Trophoblast cell (in vitro differentiated cells and primary cell): ENCODE data around the gene CETP.
A peak's percentile ranks its signal among the peaks of the same experiment; 100 is the strongest.

Experiments
- DNase-seq, 2 donors: peaks; one replicate each; pipeline ENCODE4 v3.0.0-alpha.2; 2016
- H2AFZ ChIP-seq: 2 replicates; pipeline ENCODE4 v1.6.1; 2013; ENCODE audit warnings: low read length, moderate library complexity, mild to moderate bottlenecking; ENCODE audit not compliant: insufficient read depth, poor library complexity
- H2AK5ac ChIP-seq: 2 replicates; pipeline ENCODE4 v1.6.1; 2013; ENCODE audit warnings: mild to moderate bottlenecking, low read length
- H2BK120ac ChIP-seq: 2 replicates; pipeline ENCODE4 v1.6.1; 2013; ENCODE audit warnings: low read length, mild to moderate bottlenecking, moderate library complexity; ENCODE audit not compliant: insufficient read depth, poor library complexity
- H2BK12ac ChIP-seq: 2 replicates; pipeline ENCODE4 v1.6.1; 2013; ENCODE audit warnings: mild to moderate bottlenecking, low read length, moderate library complexity
- H2BK5ac ChIP-seq: 2 replicates; pipeline ENCODE4 v1.6.1; 2013; ENCODE audit warnings: low read length, low read depth, moderate library complexity, mild to moderate bottlenecking; ENCODE audit not compliant: poor library complexity
- H3K14ac ChIP-seq: 2 replicates; pipeline ENCODE4 v1.6.1; 2013; ENCODE audit warnings: mild to moderate bottlenecking, low read length
- H3K18ac ChIP-seq: 2 replicates; pipeline ENCODE4 v1.6.1; 2013; ENCODE audit warnings: mild to moderate bottlenecking, low read length
- H3K23ac ChIP-seq: 2 replicates; pipeline ENCODE4 v1.6.1; 2013; ENCODE audit warnings: low read length
- H3K27ac ChIP-seq: 2 replicates; pipeline ENCODE4 v1.5.1; 2013; ENCODE audit warnings: low read depth, mild to moderate bottlenecking, inconsistent platforms, low read length, moderate library complexity
- H3K27me3 ChIP-seq: 2 replicates; pipeline ENCODE4 v1.6.1; 2013; ENCODE audit warnings: inconsistent platforms, mild to moderate bottlenecking, low read length, moderate library complexity; ENCODE audit not compliant: insufficient read depth
- H3K36me3 ChIP-seq, 2 experiments: 1 replicate in 1 of 2; 2 replicates in 1 of 2; pipeline ENCODE4 v1.6.1; 2013; ENCODE audit warnings: low read length in 2 of 2, mild to moderate bottlenecking in 2 of 2, moderate library complexity in 1 of 2; ENCODE audit not compliant: insufficient read depth in 2 of 2, control insufficient read depth in 1 of 2
- H3K4ac ChIP-seq: 2 replicates; pipeline ENCODE4 v1.6.1; 2013; ENCODE audit warnings: low read depth, mild to moderate bottlenecking, low read length, moderate library complexity
- H3K4me1 ChIP-seq, 2 experiments: 1 replicate in 1 of 2; 2 replicates in 1 of 2; pipeline ENCODE4 v1.6.1; 2013; ENCODE audit warnings: low read length in 2 of 2, mild to moderate bottlenecking in 2 of 2, moderate library complexity in 1 of 2; ENCODE audit not compliant: insufficient read depth in 2 of 2, control insufficient read depth in 1 of 2
- H3K4me2 ChIP-seq: 2 replicates; pipeline ENCODE4 v1.6.1; 2013; ENCODE audit warnings: inconsistent platforms, mild to moderate bottlenecking, low read length, moderate library complexity
- H3K4me3 ChIP-seq: 2 replicates; pipeline ENCODE4 v1.5.1; 2013; ENCODE audit warnings: mild to moderate bottlenecking, low read depth, low read length, inconsistent platforms
- H3K79me1 ChIP-seq: one replicate; pipeline ENCODE4 v1.6.1; 2013; ENCODE audit warnings: low read length
- H3K79me2 ChIP-seq: 2 replicates; pipeline ENCODE4 v1.6.1; 2013; ENCODE audit warnings: low read length, mild to moderate bottlenecking; ENCODE audit not compliant: control insufficient read depth, insufficient read depth, poor library complexity
- H3K9ac ChIP-seq: 2 replicates; pipeline ENCODE4 v1.6.1; 2013; ENCODE audit warnings: mild to moderate bottlenecking, low read length
- H3K9me3 ChIP-seq: 2 replicates; pipeline ENCODE4 v1.6.1; 2013; ENCODE audit warnings: low read depth, mild to moderate bottlenecking, control low read depth, inconsistent platforms, low read length; ENCODE audit not compliant: insufficient read depth
- H4K12ac ChIP-seq: 2 replicates; pipeline ENCODE4 v1.6.1; 2013; ENCODE audit warnings: low read depth, mild to moderate bottlenecking, low read length, moderate library complexity
- H4K8ac ChIP-seq: 2 replicates; pipeline ENCODE4 v1.6.1; 2013; ENCODE audit warnings: low read depth, mild to moderate bottlenecking, low read length, moderate library complexity
- H4K91ac ChIP-seq: one replicate; pipeline ENCODE4 v1.6.1; 2013; ENCODE audit warnings: low read depth, mild to moderate bottlenecking, low read length, moderate library complexity
- WGBS: extraction: QIAGEN DNeasy Blood & Tissue Kit; methylation state at CpG from one replicate; pipeline ENCODE4 v1.1.7; 2013; ENCODE audit warnings: missing lambda C conversion rate; ENCODE audit not compliant: insufficient read length, insufficient coverage; ENCODE audit errors: extremely low coverage; 5-methylcytosine and 5-hydroxymethylcytosine counted together

Gene CETP

GRCh38 chr16:56921571-56921970 lies 40.2 kb upstream of the CETP start:
- no peaks in the 10 kb centered on the region for H3K36me3 ChIP-seq
- H3K4me2 ChIP-seq: no peak overlapping the region
- H3K23ac ChIP-seq: no peak overlapping the region
- no peaks in the 10 kb centered on the region for H3K9me3 ChIP-seq
- H4K12ac ChIP-seq: no peak overlapping the region
- peak overlapping the region; percentile 35 for H2BK120ac ChIP-seq
- DNase-seq: peak; percentile 90 to 94
- no peak overlapping the region for H3K14ac ChIP-seq
- no peak overlapping the region for H4K8ac ChIP-seq
- H3K4ac ChIP-seq: no peak overlapping the region
- WGBS: no CpG with 5 or more reads among the region's 4 CpGs
- no peak overlapping the region for H3K18ac ChIP-seq
- H3K79me2 ChIP-seq: no peaks in the 10 kb centered on the region
- no peak overlapping the region for H2BK12ac ChIP-seq
- H2AFZ ChIP-seq: no peak overlapping the region
- H2AK5ac ChIP-seq: no peak overlapping the region
- peaks cover 13 to 27% of the 10 kb centered on the region in 2 experiments for H3K4me1 ChIP-seq
- H3K27me3 ChIP-seq: no peaks in the 10 kb centered on the region
- peak overlapping the region; percentile 45 for H3K27ac ChIP-seq
- no peak overlapping the region for H3K9ac ChIP-seq
- no peak overlapping the region for H3K4me3 ChIP-seq
- no peak overlapping the region for H4K91ac ChIP-seq
- H3K79me1 ChIP-seq: peaks cover 12% of the 10 kb centered on the region
- H2BK5ac ChIP-seq: no peak overlapping the region

GRCh38 chr16:56923481-56924091 lies 38.2 kb upstream of the CETP start:
- H3K36me3 ChIP-seq: no peaks in the 10 kb centered on the region
- WGBS: no CpG with 5 or more reads among the region's 9 CpGs
- no peak overlapping the region for H3K4me2 ChIP-seq

GRCh38 chr16:56927471-56927870 lies 34.3 kb upstream of the CETP start:
- Histone ChIP-seq H4K91ac (no peak overlapping the region), H3K4ac (no peak overlapping the region), H2BK120ac (no peak overlapping the region), H3K36me3 (no peaks in the 10 kb centered on the region), H3K9ac (no peak overlapping the region), H3K23ac (no peak overlapping the region), H3K4me2 (no peak overlapping the region), H3K18ac (no peak overlapping the region), H3K9me3 (no peaks in the 10 kb centered on the region), H4K8ac (no peak overlapping the region), H3K79me1 (peaks cover 12% of the 10 kb centered on the region), H2BK5ac (no peak overlapping the region), H3K79me2 (peaks cover 8% of the 10 kb centered on the region), H2BK12ac (no peak overlapping the region), H3K27ac (no peak overlapping the region), H2AK5ac (no peak overlapping the region), H3K27me3 (no peaks in the 10 kb centered on the region), H4K12ac (no peak overlapping the region), H3K14ac (no peak overlapping the region), H2AFZ (no peak overlapping the region), H3K4me3 (no peak overlapping the region), H3K4me1 (peaks cover 3 to 5% of the 10 kb centered on the region in 2 experiments)
- WGBS: no CpG with 5 or more reads among the region's 2 CpGs
- no peak for DNase-seq

More at GRCh38 chr16:56923481-56924091, 38.2 kb upstream of the CETP start:
- no peak overlapping the region for H2AFZ ChIP-seq
- no peak overlapping the region for H3K23ac ChIP-seq
- H2BK5ac ChIP-seq: no peak overlapping the region
- H4K8ac ChIP-seq: no peak overlapping the region
- H3K4me3 ChIP-seq: no peak overlapping the region
- no peak overlapping the region for H2AK5ac ChIP-seq
- no peak overlapping the region for H3K18ac ChIP-seq
- H3K4ac ChIP-seq: no peak overlapping the region
- no peak overlapping the region for H3K14ac ChIP-seq
- H3K9me3 ChIP-seq: no peaks in the 10 kb centered on the region
- DNase-seq: peak; percentile 57 to 70
- peaks cover 13 to 16% of the 10 kb centered on the region in 2 experiments for H3K4me1 ChIP-seq
- no peaks in the 10 kb centered on the region for H3K79me2 ChIP-seq
- H2BK120ac ChIP-seq: no peak overlapping the region
- H4K12ac ChIP-seq: no peak overlapping the region
- H3K79me1 ChIP-seq: peaks cover 6% of the 10 kb centered on the region
- no peak overlapping the region for H3K9ac ChIP-seq
- no peaks in the 10 kb centered on the region for H3K27me3 ChIP-seq
- no peak overlapping the region for H3K27ac ChIP-seq
- H4K91ac ChIP-seq: no peak overlapping the region
- no peak overlapping the region for H2BK12ac ChIP-seq

- no CpG with 5 or more reads among the region's 4 CpGs for WGBS
- no peak overlapping the region for H2AK5ac ChIP-seq
These were observed 32.1 kb upstream of the CETP start for GRCh38 chr16:56929639-56930038.

More at GRCh38 chr16:56929639-56930038, 32.1 kb upstream of the CETP start:
- H3K27me3 ChIP-seq: no peaks in the 10 kb centered on the region
- H2BK12ac ChIP-seq: no peak overlapping the region
- H3K36me3 ChIP-seq: no peaks in the 10 kb centered on the region
- H4K8ac ChIP-seq: no peak overlapping the region
- no peak overlapping the region for H2AFZ ChIP-seq
- H3K23ac ChIP-seq: no peak overlapping the region
- H3K79me1 ChIP-seq: peaks cover 15% of the 10 kb centered on the region
- H3K4me2 ChIP-seq: no peak overlapping the region
- H4K91ac ChIP-seq: no peak overlapping the region
- no peak overlapping the region for H2BK5ac ChIP-seq
- H3K4ac ChIP-seq: no peak overlapping the region
- H3K9me3 ChIP-seq: no peaks in the 10 kb centered on the region
- DNase-seq: no peak
- no peak overlapping the region for H3K27ac ChIP-seq
- H3K14ac ChIP-seq: no peak overlapping the region
- peaks cover 12% of the 10 kb centered on the region for H3K79me2 ChIP-seq
- H3K4me1 ChIP-seq: peaks cover 3 to 8% of the 10 kb centered on the region in 2 experiments
- H4K12ac ChIP-seq: no peak overlapping the region
- H3K9ac ChIP-seq: no peak overlapping the region
- H3K18ac ChIP-seq: no peak overlapping the region
- no peak overlapping the region for H2BK120ac ChIP-seq
- no peak overlapping the region for H3K4me3 ChIP-seq
